Left ventricle myocardium inferior (tissue), 1 donor: Measurements from ENCODE around the gene ZFAND2B. TPM values are rescaled to one million over a fixed set of nuclear protein-coding genes. Genes with fewer than 3 reads are reported as not detected.

Source experiments
- DNase-seq: peaks from one replicate; pipeline ENCODE4 v3.0.0-alpha.2; 2020
- H3K27ac ChIP-seq: fragments of 200-600 bp; replicated peaks from 2 replicates; pipeline ENCODE4 v1.8.0; 2021
- H3K27me3 ChIP-seq: fragments of 200-600 bp; 2 replicates; pipeline ENCODE4 v1.8.0; 2021; ENCODE audit warnings: low read depth
- H3K36me3 ChIP-seq: fragments of 200-600 bp; 2 replicates; pipeline ENCODE4 v1.8.0; 2021
- H3K4me1 ChIP-seq: fragments of 200-600 bp; 2 replicates; pipeline ENCODE4 v1.8.0; 2021
- H3K4me3 ChIP-seq: fragments of 200-600 bp; 2 replicates; pipeline ENCODE4 v1.8.0; 2021; ENCODE audit warnings: mild to moderate bottlenecking, moderate library complexity
- H3K9me3 ChIP-seq: fragments of 200-600 bp; replicated peaks from 2 replicates; pipeline ENCODE4 v1.8.0; 2021
- intact Hi-C: fragments of 100-400 bp; cut with micrococcal nuclease; formaldehyde crosslinking; loops from one replicate; pipeline ENCODE4 v1.11.0; 2022
- total RNA-seq: library from RNA; stranded (reverse); fragmentation: NEBNext Ultra II Directional; extraction: Animal tissue kit (Norgen Biotek cat#: 25700); gene quantifications from one replicate; pipeline ENCODE4 v1.2.1, GENCODE V29; 2021
- TF ChIP-seq, protein P1 (sequence below): fragments of 200-600 bp; IDR thresholded peaks from 2 replicates; pipeline ENCODE4 v1.8.0; 2021; ENCODE audit warnings: antibody characterized with exemption, mild to moderate bottlenecking, borderline replicate concordance
- donor health status: DM: no; HTN: yes; CAD: no; lungs with severe emphysema.

The ZFAND2B gene
- total RNA-seq, 1 donor from 2014 or later, result 19.7 TPM

DNA sequence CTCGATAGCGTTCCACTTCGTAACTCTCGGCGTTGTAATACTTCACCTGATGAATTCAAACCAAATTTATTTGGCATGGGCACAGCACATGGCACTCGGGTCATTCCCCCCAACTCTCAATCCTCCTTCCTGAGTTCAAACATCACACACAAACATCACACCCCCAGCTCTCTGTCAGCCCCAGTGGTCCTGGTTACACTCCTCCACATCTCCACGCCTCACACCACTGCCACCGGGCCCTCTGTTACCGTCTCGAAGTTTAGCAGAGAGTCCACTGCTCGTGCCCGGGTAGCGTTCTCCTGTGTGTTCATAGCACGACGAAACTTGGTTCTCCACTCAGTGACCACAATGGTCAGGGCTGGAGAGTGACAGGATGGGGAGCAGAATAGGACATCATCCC is 7.6 kb downstream of the ZFAND2B start:
- H3K36me3 ChIP-seq, result peaks cover 62% of the 10 kb centered on the region
- intact Hi-C loops, result no loop called here

DNA sequence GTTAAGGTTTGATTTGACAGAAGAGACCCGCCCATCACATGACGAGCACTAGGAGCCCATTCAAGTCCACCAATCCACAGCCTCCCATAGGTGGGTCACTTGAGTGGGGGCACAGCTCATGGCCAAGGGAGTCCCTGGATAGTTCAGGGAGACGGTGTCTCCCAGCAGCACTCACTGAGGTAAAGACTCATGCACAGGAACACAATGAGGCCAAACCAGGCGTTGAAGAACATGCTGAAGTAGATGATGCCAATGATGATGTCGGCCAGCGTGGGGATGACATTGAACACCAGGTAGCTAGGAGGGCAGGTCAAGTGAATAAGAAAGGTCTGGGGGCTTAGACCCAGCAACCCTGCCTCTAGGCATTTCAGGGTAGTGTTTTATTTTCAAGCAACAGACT is 8.2 kb downstream of the ZFAND2B start:
- DNase-seq, result no peak
- Histone ChIP-seq H3K36me3 (peaks cover 60% of the 10 kb centered on the region), H3K27ac (no peak overlapping the region), H3K4me1 (peaks cover 32% of the 10 kb centered on the region), H3K4me3 (no peak overlapping the region), H3K9me3 (no peaks in the 10 kb centered on the region), H3K27me3 (no peaks in the 10 kb centered on the region)
- intact Hi-C loops, result no loop called here
- TF ChIP-seq, protein P1, sequence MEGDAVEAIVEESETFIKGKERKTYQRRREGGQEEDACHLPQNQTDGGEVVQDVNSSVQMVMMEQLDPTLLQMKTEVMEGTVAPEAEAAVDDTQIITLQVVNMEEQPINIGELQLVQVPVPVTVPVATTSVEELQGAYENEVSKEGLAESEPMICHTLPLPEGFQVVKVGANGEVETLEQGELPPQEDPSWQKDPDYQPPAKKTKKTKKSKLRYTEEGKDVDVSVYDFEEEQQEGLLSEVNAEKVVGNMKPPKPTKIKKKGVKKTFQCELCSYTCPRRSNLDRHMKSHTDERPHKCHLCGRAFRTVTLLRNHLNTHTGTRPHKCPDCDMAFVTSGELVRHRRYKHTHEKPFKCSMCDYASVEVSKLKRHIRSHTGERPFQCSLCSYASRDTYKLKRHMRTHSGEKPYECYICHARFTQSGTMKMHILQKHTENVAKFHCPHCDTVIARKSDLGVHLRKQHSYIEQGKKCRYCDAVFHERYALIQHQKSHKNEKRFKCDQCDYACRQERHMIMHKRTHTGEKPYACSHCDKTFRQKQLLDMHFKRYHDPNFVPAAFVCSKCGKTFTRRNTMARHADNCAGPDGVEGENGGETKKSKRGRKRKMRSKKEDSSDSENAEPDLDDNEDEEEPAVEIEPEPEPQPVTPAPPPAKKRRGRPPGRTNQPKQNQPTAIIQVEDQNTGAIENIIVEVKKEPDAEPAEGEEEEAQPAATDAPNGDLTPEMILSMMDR, result no peak

More for the DNA sequence above, 7.6 kb downstream of the ZFAND2B start:
- H3K9me3 ChIP-seq, result no peaks in the 10 kb centered on the region
- TF ChIP-seq, protein P1, result no peak
- no peak overlapping the region for H3K27ac ChIP-seq
- no peak overlapping the region for H3K4me3 ChIP-seq
- peaks cover 25% of the 10 kb centered on the region for H3K4me1 ChIP-seq
- DNase-seq, result no peak
- no peaks in the 10 kb centered on the region for H3K27me3 ChIP-seq

DNA sequence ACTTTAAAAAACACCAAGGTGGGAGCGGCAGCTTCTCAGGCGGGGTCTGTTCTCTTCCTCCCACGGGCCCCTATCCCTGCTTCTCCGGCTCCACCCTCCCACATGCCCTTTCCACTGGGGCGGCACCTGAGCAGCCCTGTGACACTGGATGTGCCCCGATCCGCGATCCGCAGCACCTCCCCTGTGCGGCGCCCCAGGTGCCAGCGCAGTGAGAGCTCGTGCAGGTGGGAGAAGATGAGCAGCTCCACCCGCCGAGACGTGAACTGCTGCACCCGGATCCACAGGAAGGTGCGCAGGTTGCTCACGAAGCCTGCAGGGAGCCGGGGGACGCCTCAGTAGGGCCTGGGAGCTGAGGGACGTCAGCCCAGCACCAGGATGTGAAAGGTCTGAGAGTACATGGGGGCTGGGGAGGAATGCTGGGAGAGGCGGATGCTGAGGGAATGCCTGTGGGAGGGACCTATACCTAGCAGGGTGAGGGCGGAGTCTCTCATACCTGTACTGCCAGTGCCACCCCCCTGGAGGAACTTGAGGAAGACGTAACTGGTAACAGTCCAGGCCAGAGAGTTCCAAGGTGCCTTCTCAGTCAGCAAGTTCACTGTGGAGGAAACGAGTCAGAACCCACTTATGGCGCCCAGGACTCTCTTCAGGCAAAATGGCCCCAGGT is 9.4 kb downstream of the ZFAND2B start:
- intact Hi-C loops, result no loop called here
- no peak overlapping the region for H3K4me3 ChIP-seq
- peaks cover 61% of the 10 kb centered on the region for H3K36me3 ChIP-seq
- H3K27me3 ChIP-seq, result no peaks in the 10 kb centered on the region
- DNase-seq, result no peak
- no peaks in the 10 kb centered on the region for H3K9me3 ChIP-seq
- TF ChIP-seq, protein P1, result no peak
- peaks cover 40% of the 10 kb centered on the region for H3K4me1 ChIP-seq
- no peak overlapping the region for H3K27ac ChIP-seq

DNA sequence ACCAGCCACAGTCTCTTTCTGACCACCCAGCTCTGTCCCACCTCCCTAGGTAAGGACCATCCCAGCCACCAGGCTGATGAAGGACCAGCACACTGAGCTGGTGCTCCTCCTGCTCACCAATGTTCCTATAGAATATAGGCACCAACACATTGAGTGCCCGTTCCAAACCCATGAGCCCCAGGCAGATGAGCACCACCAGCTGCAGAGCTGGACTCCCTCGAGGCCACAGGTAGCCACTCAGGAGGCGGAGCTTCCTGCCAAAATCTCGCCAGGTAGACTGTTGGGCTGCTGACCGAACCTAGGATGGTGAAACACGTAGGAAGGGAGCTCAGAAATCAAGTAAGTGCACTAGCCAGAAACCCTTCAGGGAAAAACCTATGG is 9.9 kb downstream of the ZFAND2B start:
- TF ChIP-seq, protein P1, result no peak
- H3K27ac ChIP-seq, result no peak overlapping the region
- DNase-seq, result no peak
- peaks cover 64% of the 10 kb centered on the region for H3K36me3 ChIP-seq
- intact Hi-C loops, result no loop called here
- no peaks in the 10 kb centered on the region for H3K9me3 ChIP-seq
- no peaks in the 10 kb centered on the region for H3K27me3 ChIP-seq
- peaks cover 40% of the 10 kb centered on the region for H3K4me1 ChIP-seq
- no peak overlapping the region for H3K4me3 ChIP-seq

DNA sequence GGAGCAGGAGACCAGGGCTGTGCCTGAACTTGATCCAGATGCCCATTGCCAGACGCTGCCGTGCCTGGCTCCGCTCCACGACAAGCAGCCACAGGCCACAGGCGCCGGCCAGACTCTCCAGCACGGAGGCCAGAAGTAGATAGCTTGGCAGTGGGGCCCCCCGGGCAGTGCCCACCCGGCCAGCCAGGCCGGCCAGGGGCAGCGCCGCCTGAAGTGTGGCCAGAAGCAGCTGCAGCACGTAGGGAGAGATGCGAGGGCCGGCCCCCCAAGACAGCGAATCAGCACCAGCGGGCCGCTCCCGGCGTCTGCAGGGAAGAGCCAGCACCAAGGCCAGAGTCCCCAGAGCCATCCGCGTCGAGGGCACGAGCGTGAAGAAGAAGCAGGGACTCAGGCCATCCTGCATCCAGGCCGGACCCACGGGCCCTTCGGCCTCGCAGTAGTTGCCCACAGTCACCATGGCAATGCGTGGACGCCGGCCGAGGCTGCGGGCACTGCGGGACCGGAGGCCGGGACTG is 11.7 kb downstream of the ZFAND2B start:
- intact Hi-C loops, result no loop called here
- Histone ChIP-seq H3K9me3 (no peaks in the 10 kb centered on the region), H3K4me1 (peaks cover 40% of the 10 kb centered on the region), H3K27me3 (no peaks in the 10 kb centered on the region), H3K4me3 (peak overlapping the region; percentile 75), H3K36me3 (peaks cover 66% of the 10 kb centered on the region), H3K27ac (peak overlapping the region; percentile 98)
- TF ChIP-seq, protein P1, result no peak
- DNase-seq, result peak; percentile 66
